MCF 10A (cell line): Measurements from ENCODE around the gene KRAS. TPM values are rescaled to one million over a fixed set of nuclear protein-coding genes. Genes with fewer than 3 reads are reported as not detected.

ENCODE experiments used
- BruUV-seq: library from RNA; stranded (reverse); fragments of 400-500 nt; replicated peaks from 2 replicates; lab custom pipeline; 2021; lab: Mats Ljungman, UMichigan
- CTCF ChIA-PET: fragments of 300-600 bp; sonication (Branson Sonifier 250); formaldehyde crosslinking; extraction: SDS; loops from one replicate; lab custom pipeline; 2021; ENCODE audit warnings: antibody characterized with exemption, inconsistent platforms; lab: Yijun Ruan, JAX
- POLR2A ChIA-PET: fragments of 300-600, 350-650 bp; sonication (Branson Sonifier 250); formaldehyde crosslinking; extraction: SDS; loops from one replicate; lab custom pipeline; 2020; ENCODE audit warnings: antibody characterized with exemption, inconsistent platforms; lab: Yijun Ruan, JAX
- DNase-seq: peaks from one replicate; pipeline ENCODE4 v3.0.0-alpha.2; 2018; ENCODE audit not compliant: unreplicated experiment
- H3K27ac Mint-ChIP-seq: one replicate; pipeline ENCODE4 v1.8.0; 2022; ENCODE audit warnings: mild to moderate bottlenecking, low read depth, mixed read lengths; ENCODE audit not compliant: unreplicated experiment
- H3K27me3 Mint-ChIP-seq: one replicate; pipeline ENCODE4 v1.8.0; 2022; ENCODE audit warnings: mixed read lengths; ENCODE audit not compliant: insufficient read depth, unreplicated experiment
- H3K36me3 Mint-ChIP-seq: one replicate; pipeline ENCODE4 v1.8.0; 2022; ENCODE audit warnings: mild to moderate bottlenecking, moderate library complexity, mixed read lengths; ENCODE audit not compliant: insufficient read depth, unreplicated experiment
- H3K4me1 Mint-ChIP-seq: one replicate; pipeline ENCODE4 v1.8.0; 2022; ENCODE audit warnings: mixed read lengths; ENCODE audit not compliant: insufficient read depth, unreplicated experiment
- H3K4me3 Mint-ChIP-seq: one replicate; pipeline ENCODE4 v1.8.0; 2022; ENCODE audit warnings: mild to moderate bottlenecking, moderate library complexity, mixed read lengths; ENCODE audit not compliant: unreplicated experiment
- H3K9me3 Mint-ChIP-seq: one replicate; pipeline ENCODE4 v1.8.0; 2022; ENCODE audit warnings: mixed read lengths; ENCODE audit not compliant: unreplicated experiment
- CTCF ChIP-seq: fragments of 200-600 bp; IDR thresholded peaks from one replicate; pipeline ENCODE4 v1.8.0; 2022; ENCODE audit warnings: antibody characterized with exemption, mild to moderate bottlenecking; ENCODE audit not compliant: unreplicated experiment
- intact Hi-C: fragments of 100-400 bp; cut with micrococcal nuclease; formaldehyde crosslinking; loops from 2 replicates; pipeline ENCODE4 v1.14.1; 2022
- total RNA-seq: library from RNA; stranded (reverse); gene quantifications from 2 replicates; pipeline ENCODE4 v1.2.3, GENCODE V29; 2022

The KRAS gene
- total RNA-seq, 1 experiment from 2014 or later, result 17.6 TPM

- BruUV-seq, result TSS peak; percentile 79
- peak within 1 kb of the TSS; percentile 98 for H3K27ac Mint-ChIP-seq
- H3K9me3 Mint-ChIP-seq, result no peaks in the 10 kb centered on the region
Observed at GRCh38 chr12:25195056-25195971, 55.4 kb downstream of the KRAS start, which contains the start of the genes DNAI7 and ETFRF1. Gene DNAI7 (minus strand): TSS chr12:25195160. CDS start chr12:25195078, 82 bp downstream. Gene ETFRF1 (plus strand): TSS chr12:25195237. CDS start chr12:25203957, 8,720 bp downstream.

GRCh38 chr12:25194722-25195055, 56.0 kb downstream of the KRAS start:
- BruUV-seq, result no TSS peak
- H3K36me3 Mint-ChIP-seq, result no peaks in the 10 kb centered on the region
- CTCF ChIA-PET, result interaction anchor here (0.5 to 1.3 kb wide), 6 partner anchors 10 to 1299 kb away, joined by 3 to 4 read pairs (median 3); no protein-coding TSS in a partner anchor

More at GRCh38 chr12:25195056-25195971, 55.4 kb downstream of the KRAS start, which contains the start of the genes DNAI7 and ETFRF1:
- Mint-ChIP-seq H3K27me3 (no peaks in the 10 kb centered on the region), H3K36me3 (no peaks in the 10 kb centered on the region), H3K4me3 (peak within 1 kb of the TSS; percentile 96), H3K4me1 (peaks cover 7% of the 10 kb centered on the region)
- POLR2A ChIA-PET, result interaction anchor here (0.6 to 1.5 kb wide), 19 partner anchors 9 to 1502 kb away, joined by 3 to 5 read pairs (median 3); partner anchors contain the start of gene KRAS
- intact Hi-C loops, result no loop called here
- TF ChIP-seq CTCF, result no peak
- peak; percentile 92 for DNase-seq
- CTCF ChIA-PET, result interaction anchor here (1.0 to 1.3 kb wide), 3 partner anchors 192 to 204 kb away, joined by 3 to 4 read pairs (median 4); no protein-coding TSS in a partner anchor

GRCh38 chr12:25194214-25194613, 56.5 kb downstream of the KRAS start:
- POLR2A ChIA-PET, result interaction anchor here (0.6 to 1.5 kb wide), 10 partner anchors 10 to 1503 kb away, joined by 3 to 5 read pairs (median 3); partner anchors contain the start of gene KRAS
- H3K4me3 Mint-ChIP-seq, result peak overlapping the region; percentile 96
- TF ChIP-seq CTCF, result no peak
- intact Hi-C loops, result no loop called here
- no peaks in the 10 kb centered on the region for H3K9me3 Mint-ChIP-seq
- no TSS peak for BruUV-seq
- H3K27ac Mint-ChIP-seq, result peak overlapping the region; percentile 98
- no peak for DNase-seq
- H3K36me3 Mint-ChIP-seq, result no peaks in the 10 kb centered on the region
- CTCF ChIA-PET, result interaction anchor here (0.5 to 1.3 kb wide), 5 partner anchors 9 to 1300 kb away, joined by 3 to 4 read pairs (median 3); no protein-coding TSS in a partner anchor
- peaks cover 6% of the 10 kb centered on the region for H3K4me1 Mint-ChIP-seq
- H3K27me3 Mint-ChIP-seq, result no peaks in the 10 kb centered on the region

More at GRCh38 chr12:25194722-25195055, 56.0 kb downstream of the KRAS start:
- no peak for DNase-seq
- no peak for TF ChIP-seq CTCF
- H3K27me3 Mint-ChIP-seq, result no peaks in the 10 kb centered on the region
- peaks cover 6% of the 10 kb centered on the region for H3K4me1 Mint-ChIP-seq
- H3K4me3 Mint-ChIP-seq, result peak overlapping the region; percentile 96
- peak overlapping the region; percentile 98 for H3K27ac Mint-ChIP-seq
- intact Hi-C loops, result no loop called here
- no peaks in the 10 kb centered on the region for H3K9me3 Mint-ChIP-seq
- POLR2A ChIA-PET, result interaction anchor here (0.6 to 1.5 kb wide), 18 partner anchors 10 to 1503 kb away, joined by 3 to 5 read pairs (median 3); partner anchors contain the start of gene KRAS

- H3K4me3 Mint-ChIP-seq, result no peak overlapping the region
- no peaks in the 10 kb centered on the region for H3K9me3 Mint-ChIP-seq
- intact Hi-C loops, result no loop called here
- no peak for DNase-seq
- ChIA-PET CTCF (no interaction called here), POLR2A (no interaction called here)
- no peaks in the 10 kb centered on the region for H3K36me3 Mint-ChIP-seq
- H3K4me1 Mint-ChIP-seq, result peaks cover 19% of the 10 kb centered on the region
- H3K27me3 Mint-ChIP-seq, result no peaks in the 10 kb centered on the region
- H3K27ac Mint-ChIP-seq, result no peak overlapping the region
- BruUV-seq, result no TSS peak
- TF ChIP-seq CTCF, result no peak
Observed at GRCh38 chr12:25190793-25191192, 59.9 kb downstream of the KRAS start.
